Lung microvascular endothelial cell (primary cell): ENCODE measurements around the gene KMT2B. TPM values are rescaled to one million over a fixed set of nuclear protein-coding genes. Genes with fewer than 3 reads are reported as not detected.

Source experiments
- DNase-seq, 2 donors: peaks; one replicate each; pipeline versions ENCODE4 v3.0.0 to v3.0.0-alpha.2; 2010; ENCODE audit warnings: low read depth in 2 of 2
- total RNA-seq: library from RNA; depleted of rRNA; stranded (reverse); fragments of >200 nt; gene quantifications from 2 replicates; pipeline ENCODE4 v1.2.1, GENCODE V29; 2014

The KMT2B gene
- total RNA-seq, 1 donor from 2014 or later: 4.0 TPM

DNA sequence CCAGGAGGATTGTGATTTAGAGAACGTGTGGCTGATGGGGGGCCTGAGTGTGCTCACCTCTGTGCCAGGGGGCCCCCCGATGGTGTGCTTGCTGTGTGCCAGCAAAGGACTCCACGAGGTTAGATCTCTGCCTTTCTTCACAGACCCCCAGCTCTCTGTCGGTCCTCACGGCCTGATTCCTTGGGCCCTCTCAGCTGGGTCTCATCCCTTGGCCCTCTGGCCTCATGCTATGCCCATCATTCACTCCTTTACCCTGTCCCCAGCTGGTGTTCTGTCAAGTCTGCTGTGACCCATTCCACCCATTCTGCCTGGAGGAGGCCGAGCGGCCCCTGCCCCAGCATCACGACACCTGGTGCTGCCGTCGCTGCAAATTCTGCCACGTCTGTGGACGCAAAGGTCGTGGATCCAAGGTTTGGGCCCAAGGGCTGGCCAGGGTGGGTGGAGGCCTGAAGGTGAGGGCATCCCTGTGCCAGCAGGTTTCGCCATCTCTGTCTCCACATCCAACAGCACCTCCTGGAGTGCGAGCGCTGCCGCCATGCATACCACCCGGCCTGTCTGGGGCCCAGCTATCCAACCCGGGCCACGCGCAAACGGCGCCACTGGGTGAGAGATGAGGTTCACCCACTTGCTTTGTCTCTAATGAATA is 7.5 kb downstream of the KMT2B start:
- no peak for DNase-seq

DNA sequence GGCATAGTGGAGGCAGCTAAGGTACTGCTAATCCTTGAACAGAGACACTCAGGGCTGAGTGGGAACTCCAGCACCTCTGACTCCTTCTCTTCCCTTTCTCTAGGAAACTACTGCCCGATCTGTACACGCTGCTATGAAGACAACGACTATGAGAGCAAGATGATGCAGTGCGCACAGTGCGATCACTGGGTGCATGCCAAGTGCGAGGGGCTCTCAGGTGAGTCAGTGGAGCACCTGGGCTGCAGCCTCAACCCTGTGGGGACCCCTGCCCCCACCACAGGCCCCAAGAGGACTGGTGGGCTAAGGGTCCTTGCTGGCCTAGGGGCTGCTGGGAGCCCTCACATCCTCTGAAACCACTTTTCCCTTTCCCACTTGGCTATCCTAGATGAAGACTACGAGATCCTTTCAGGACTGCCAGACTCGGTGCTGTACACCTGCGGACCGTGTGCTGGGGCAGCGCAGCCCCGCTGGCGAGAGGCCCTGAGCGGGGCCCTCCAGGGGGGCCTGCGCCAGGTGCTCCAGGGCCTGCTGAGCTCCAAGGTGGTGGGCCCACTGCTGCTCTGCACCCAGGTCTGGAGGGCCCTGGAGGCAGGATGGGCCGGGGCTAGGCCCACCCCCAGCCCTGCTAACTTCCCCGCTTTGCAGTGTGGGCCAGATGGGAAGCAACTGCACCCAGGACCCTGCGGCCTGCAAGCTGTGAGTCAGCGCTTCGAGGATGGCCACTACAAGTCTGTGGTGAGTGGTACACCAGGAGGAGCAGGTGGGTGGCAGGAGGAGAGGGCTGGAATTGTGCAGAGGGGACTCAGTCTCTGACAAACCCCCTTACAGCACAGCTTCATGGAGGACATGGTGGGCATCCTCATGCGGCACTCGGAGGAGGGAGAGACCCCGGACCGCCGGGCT is 9.5 kb downstream of the KMT2B start:
- DNase-seq: no peak

DNA sequence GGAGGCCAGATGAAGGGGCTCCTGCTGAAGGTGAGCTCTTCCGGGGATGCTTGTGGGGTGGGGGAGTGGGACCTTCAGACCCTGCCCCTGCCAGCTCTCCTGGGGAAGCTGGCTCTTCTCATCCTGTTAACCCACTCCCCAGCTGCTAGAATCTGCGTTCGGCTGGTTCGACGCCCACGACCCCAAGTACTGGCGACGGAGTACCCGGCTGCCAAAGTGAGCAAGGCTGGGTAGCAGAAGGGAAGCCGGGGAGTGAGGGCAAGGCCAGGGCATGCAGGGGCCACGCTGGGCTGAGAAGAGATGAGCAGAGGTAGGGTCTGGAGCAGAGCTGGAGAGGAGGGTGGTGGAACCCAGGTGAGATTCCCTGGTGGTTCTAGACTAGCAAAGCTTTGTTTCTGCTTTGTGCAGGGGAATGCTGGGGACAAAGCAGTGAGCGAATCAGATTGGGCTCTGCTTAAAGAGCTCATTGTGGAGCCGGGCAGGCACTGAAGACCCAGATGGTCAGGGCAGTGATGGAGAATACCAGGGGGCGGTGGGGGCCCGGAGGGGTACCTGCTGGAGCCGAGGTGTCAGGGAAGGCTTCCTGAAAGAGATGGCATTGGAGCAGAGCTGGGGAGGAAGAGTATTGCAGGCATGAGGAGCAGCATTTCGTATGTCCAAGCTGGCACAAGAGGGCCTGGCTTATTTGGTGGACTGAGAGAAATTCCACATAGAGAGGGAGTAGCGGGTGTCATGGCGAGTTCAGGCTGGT is 10.3 kb downstream of the KMT2B start:
- DNase-seq: no peak

DNA sequence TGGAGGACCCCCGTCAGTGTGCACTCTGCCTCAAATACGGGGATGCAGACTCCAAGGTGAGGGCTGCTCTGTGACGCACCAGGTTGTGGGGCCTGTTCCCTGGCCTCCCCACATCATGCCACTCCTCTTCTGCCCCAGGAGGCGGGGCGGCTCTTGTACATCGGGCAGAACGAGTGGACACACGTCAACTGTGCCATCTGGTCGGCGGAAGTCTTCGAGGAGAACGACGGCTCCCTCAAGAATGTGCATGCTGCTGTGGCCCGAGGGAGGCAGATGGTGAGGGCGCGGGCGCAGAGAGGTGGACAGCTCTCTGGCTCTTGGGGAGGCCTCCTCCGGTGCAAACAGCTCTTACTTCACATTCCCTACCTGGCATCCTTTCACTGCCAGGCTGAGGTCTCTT is 11.2 kb downstream of the KMT2B start:
- no peak for DNase-seq

DNA sequence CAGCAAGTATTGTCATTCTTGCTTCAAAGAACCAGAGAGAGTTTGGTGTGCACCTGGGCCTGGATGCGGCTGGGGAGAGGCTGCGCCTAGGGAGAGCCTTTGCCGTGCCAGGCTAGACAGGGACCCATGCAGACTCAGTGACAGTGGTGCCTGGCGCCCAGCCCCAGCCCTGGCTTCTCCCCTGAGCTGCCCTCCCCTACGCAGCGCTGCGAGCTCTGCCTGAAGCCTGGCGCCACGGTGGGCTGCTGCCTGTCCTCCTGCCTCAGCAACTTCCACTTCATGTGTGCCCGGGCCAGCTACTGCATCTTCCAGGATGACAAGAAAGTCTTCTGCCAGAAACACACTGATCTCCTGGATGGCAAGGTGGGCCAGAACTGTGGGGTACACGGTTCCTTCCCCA is 12.0 kb downstream of the KMT2B start:
- no peak for DNase-seq

DNA sequence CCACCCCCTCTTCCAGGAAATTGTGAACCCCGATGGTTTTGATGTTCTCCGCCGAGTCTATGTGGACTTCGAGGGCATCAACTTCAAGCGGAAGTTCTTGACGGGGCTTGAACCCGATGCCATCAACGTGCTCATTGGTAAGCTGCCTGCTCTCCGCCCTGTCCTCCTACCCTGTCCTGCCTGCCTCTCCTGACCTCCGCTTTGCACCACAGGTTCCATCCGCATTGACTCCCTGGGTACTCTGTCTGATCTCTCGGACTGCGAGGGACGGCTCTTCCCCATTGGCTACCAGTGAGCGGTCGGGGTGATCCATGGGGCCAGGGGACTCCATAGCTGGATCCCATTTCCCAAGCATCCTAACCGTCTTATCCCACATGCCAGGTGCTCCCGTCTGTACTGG is 12.5 kb downstream of the KMT2B start:
- DNase-seq: no peak

DNA sequence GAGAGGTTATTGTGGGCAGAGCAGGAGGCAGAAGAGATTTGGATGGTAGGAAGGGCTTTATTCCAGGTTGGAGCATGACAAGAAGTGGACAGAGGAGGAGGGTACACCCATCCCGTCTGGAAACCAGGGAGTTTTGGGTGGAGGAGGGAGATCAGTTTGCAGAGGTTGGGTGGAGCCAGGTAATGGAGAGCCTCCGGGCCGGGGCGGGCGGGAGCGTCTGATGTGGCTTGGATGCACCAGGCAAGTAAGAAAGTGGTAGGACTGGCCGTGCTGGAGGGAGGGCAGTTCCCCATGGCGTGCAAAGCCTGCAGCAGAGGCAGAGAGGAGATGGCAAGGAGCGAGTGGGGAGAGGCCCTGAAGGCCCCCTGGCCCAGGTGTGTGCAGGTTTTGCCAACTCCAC is 13.6 kb downstream of the KMT2B start:
- DNase-seq: no peak

DNA sequence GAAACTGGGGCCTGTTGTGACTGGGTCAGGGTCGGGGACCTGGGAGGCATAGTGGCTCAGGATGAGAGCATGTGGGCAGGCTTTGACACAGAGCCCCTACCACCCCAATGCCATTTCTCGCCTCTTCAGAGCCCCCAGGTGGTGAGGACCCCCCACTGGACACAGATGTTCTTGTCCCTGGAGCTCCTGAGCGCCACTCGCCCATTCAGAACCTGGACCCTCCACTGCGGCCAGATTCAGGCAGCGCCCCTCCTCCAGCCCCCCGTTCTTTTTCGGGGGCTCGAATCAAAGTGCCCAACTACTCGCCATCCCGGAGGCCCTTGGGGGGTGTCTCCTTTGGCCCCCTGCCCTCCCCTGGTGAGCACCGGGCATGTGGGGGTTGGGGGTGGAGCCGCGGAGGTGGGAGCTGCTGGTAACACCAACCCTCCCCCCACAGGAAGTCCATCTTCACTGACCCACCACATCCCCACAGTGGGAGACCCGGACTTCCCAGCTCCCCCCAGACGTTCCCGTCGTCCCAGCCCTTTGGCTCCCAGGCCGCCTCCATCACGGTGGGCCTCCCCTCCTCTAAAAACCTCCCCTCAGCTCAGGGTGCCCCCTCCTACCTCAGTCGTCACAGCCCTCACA is 14.1 kb downstream of the KMT2B start:
- no peak for DNase-seq

DNA sequence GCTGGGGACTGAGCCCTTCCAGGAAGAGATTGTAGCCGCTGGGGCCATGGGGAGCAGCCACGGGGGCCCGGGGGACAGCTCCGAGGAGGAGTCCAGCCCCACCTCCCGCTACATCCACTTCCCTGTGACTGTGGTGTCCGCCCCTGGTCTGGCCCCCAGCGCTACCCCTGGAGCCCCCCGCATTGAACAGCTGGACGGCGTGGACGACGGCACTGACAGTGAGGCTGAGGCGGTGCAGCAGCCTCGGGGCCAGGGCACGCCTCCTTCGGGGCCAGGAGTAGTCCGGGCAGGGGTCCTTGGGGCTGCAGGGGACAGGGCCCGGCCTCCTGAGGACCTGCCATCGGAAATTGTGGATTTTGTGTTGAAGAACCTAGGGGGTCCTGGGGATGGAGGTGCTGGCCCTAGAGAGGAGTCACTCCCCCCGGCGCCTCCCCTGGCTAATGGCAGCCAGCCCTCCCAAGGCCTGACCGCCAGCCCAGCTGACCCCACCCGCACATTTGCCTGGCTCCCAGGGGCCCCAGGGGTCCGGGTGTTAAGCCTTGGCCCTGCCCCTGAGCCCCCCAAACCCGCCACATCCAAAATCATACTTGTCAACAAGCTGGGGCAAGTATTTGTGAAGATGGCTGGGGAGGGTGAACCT is 14.9 kb downstream of the KMT2B start:
- DNase-seq: no peak

DNA sequence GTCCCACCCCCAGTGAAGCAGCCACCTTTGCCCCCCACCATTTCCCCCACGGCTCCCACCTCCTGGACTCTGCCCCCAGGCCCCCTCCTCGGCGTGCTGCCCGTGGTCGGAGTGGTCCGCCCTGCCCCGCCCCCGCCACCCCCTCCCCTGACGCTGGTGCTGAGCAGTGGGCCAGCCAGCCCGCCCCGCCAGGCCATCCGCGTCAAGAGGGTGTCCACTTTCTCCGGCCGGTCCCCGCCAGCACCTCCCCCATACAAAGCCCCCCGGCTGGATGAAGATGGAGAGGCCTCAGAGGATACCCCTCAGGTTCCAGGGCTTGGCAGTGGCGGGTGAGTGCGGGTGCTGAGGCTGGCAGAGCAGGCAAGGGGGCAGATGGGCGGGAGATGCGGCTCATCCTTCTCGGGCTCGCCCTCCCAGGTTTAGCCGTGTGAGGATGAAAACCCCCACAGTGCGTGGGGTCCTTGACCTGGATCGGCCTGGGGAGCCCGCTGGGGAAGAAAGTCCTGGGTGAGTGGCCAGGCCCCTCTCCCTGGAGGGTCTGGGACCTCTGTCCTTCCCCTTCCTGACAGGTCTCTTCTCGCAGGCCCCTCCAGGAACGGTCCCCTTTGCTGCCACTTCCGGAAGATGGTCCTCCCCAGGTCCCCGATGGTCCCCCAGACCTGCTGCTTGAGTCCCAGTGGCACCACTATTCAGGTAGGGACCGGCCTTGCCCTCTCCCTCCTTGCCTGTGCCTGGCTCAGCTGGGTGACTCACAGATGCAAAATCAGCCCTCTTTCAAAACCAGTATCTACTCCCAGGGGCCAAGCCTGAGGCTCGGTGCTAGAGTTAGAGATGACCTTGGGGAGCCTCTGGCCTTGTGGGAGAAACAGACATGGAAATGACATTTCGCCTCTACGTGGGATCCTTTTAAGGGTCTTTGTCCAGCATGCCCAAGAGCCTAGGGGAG is 15.7 kb downstream of the KMT2B start:
- no peak for DNase-seq

DNA sequence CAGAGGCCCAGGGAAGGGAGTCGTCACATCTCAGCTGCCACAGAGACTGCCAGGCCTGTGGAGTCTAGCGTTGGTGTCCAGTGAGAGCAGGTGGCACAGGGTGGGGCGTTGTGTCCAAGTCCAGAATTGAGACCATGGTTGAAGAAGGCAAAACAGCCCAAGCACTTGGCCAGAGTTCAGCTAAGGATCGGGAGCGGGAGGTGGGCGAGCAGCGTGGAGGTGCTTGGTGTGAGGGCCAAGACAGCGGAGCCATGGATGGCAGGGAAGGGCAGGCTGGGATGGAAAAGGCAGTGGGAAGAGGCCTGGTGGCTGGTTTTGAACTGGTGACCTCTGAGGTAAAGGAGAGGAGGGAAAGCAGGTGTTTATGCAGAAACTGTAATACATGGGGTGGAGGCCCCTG is 16.5 kb downstream of the KMT2B start:
- no peak for DNase-seq

DNA sequence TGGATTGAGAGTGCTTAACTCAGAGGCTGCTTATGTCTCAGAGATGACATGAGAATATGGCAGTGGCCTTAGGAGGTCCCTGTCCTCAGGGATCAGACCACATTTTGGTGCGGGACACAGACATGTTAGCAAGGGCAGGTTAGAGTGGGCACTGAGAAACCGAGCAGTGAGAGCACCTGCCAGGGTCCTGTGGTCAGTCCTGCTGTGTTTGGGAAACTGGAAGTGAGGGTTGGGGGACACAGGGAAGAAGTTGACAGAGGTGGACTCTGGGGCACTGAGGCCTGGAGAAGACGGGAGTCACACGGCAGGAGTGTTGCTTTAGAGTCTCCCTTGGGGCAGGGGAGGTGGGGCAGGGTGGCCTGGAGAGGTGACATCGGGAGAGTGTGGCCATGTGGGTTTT is 17.1 kb downstream of the KMT2B start:
- DNase-seq: no peak

DNA sequence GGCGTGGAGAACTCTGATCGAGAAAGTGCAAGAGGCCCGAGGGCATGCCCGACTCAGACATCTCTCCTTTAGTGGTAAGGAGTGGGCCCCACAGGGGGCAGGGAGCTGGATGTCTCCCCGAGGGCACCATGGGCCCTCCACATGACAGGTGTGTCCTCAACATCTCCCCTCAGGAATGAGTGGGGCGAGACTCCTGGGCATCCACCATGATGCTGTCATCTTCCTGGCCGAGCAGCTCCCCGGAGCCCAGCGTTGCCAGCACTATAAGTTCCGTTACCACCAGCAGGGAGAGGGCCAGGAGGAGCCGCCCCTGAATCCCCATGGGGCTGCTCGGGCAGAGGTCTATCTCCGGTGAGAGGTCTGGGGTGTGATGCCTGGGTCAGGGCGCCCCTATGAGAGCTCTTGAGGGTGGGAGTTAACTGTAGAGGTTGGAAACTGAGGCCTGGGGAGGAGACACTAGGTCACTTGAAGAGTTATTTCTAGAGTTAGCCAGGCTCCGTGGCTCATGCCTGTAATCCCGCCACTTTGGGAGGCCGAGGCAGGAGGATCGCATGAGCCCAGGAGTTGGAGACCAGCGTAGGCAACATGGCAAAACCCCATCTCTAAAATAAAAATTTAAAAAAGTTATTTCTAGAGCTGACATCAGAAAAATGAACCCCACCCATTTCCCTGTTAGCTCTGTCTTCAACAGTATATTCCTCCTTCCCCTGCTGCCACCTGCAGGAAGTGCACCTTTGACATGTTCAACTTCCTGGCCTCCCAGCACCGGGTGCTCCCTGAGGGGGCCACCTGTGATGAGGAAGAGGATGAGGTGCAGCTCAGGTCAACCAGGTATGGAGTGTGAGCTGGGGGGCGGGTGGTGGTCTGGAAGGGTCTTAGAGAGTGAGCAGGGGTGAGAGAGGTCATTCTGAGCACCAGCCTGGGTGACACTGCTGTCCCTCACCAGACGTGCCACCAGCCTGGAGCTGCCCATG is 19.4 kb downstream of the KMT2B start:
- DNase-seq: no peak

DNA sequence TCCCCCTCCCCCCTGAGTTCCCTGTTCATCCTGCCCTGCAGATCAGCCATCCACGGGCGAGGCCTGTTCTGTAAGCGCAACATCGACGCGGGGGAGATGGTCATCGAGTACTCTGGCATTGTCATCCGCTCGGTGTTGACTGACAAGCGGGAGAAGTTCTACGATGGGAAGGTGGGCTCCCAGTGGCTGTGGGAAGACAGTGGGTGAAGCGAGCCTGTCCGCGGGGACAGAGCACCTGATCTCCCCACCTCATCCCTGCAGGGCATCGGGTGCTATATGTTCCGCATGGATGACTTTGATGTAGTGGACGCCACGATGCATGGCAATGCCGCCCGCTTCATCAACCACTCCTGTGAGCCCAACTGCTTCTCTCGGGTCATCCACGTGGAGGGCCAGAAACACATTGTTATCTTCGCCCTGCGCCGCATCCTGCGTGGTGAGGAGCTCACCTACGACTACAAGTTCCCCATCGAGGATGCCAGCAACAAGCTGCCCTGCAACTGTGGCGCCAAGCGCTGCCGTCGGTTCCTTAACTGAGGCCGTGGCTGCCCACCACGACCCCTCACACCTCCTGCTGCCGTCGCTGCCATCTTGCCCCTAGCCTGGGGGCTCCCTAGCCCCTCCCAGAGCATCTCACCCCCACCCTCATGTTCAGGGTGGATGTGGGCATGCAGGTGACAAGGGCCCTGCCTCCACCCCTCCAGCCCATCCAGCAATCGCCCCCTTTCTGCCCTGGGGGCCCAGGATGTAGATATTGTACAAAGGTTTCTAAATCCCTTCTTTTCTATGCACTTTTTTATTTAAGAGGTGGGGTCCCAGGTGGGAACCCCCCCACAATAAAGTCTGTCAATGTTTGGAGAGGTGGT is 20.5 kb downstream of the KMT2B start:
- DNase-seq: no peak

DNA sequence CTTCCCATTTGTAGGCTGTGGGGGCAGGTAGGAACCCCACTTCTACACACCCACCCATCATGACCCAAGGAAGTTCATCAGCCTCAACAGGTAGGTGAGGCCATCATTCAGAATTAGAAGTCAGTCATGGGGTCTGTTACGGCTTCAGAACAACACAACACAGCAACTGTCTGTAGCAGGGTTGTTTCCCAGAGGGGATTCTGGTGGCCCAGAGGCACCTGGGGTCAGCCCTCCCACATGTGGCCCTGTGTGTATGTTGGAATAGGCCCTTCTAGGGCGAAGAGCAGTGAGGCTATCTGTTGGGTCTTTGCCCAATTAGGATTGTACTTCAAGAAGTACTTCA is 21.1 kb downstream of the KMT2B start:
- no peak for DNase-seq

DNA sequence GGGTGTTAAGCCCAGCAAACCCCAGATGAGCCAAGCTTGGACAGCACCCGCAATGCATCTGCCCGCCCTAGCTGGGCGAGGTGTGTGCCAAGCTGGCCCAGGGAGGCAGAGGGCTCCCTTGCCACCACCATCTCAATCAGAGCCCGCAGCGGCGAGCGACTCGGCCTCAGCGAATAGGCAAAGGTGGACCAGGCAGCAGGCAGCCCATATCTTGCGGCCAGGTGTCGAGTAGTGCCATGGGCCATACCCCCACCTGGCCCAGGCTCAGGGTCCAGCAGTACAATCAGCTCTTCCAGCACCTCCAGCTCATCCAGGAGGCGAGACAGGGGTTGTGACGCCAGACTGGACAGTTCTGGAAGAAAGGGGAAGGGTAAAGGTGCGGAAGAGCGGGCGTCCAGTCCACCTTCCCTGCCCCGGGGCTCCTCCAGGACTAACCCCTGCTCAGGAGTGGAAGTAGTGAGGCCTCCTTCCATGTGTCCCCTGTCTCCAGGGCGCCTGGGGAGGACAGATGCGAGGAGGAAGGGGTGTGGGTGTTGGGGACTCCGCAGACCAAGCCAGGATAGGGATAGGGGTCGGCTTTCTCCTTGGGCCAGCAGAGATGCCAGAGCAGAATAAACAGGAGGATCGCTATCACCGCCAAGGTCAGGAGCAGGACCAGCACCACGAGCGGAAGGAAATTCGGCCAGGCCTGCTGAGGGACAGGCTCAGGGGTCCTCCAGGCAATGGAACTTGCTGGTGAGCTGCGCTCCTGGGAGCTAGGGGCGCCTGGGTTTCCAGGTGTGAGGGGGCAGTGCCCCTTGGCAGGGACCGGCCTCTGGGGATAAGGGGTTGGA is 21.7 kb downstream of the KMT2B start:
- no peak for DNase-seq

DNA sequence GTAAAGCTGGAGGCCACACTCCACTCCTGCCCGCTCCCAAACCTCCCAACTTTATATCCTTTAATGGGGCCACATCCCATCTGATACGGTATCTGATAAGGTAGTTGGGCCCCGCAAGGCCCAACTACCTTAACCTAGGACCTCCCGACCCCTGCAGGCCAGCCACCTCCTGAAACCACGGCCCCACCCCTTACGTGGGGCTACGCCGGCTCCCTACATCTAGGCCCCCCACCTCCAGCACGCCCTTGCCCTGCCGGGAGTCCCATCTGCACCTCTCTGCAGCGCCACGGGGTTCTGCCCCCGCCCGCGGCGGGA is 22.3 kb downstream of the KMT2B start:
- DNase-seq: no peak
